Astrocyte (in vitro differentiated cells and primary cell): ENCODE data around the gene GH1. TPM values are rescaled to one million over a fixed set of nuclear protein-coding genes. Genes with fewer than 3 reads are reported as not detected.
A peak's percentile ranks its signal among the peaks of the same experiment; 100 is the strongest.

Source experiments
- DNase-seq: peaks from one replicate; pipeline ENCODE4 v3.0.0-alpha.2; 2010; ENCODE audit warnings: low read depth
- FAIRE-seq: peaks from 2 replicates; lab custom pipeline; 2011; peaks lifted over from hg19 to GRCh38; lab: Jason Lieb, UNC
- H2AFZ ChIP-seq: 2 replicates; pipeline ENCODE4 v1.6.0; 2012; ENCODE audit warnings: low read depth, low read length, inconsistent platforms
- H3K27ac ChIP-seq: 2 replicates; pipeline ENCODE4 v1.5.1; 2011; ENCODE audit warnings: low read depth, low read length, inconsistent platforms
- H3K27me3 ChIP-seq: 2 replicates; pipeline ENCODE4 v1.6.0; 2011; ENCODE audit warnings: low read length, inconsistent platforms; ENCODE audit not compliant: insufficient read depth
- H3K36me3 ChIP-seq: 2 replicates; pipeline ENCODE4 v1.5.1; 2011; ENCODE audit warnings: low read length, inconsistent platforms; ENCODE audit not compliant: insufficient read depth
- H3K4me1 ChIP-seq: 2 replicates; pipeline ENCODE4 v1.5.1; 2011; ENCODE audit warnings: low read length, inconsistent platforms; ENCODE audit not compliant: insufficient read depth
- H3K4me2 ChIP-seq: 2 replicates; pipeline ENCODE4 v1.6.0; 2012; ENCODE audit warnings: low read length, inconsistent platforms
- H3K4me3 ChIP-seq: 2 replicates; pipeline ENCODE4 v1.5.1; 2011; ENCODE audit warnings: low read depth, mild to moderate bottlenecking, low read length, inconsistent platforms; ENCODE audit not compliant: insufficient read depth
- H3K79me2 ChIP-seq: 2 replicates; pipeline ENCODE4 v1.6.0; 2012; ENCODE audit warnings: mild to moderate bottlenecking, low read length, inconsistent platforms; ENCODE audit not compliant: insufficient read depth
- H3K9ac ChIP-seq: 2 replicates; pipeline ENCODE4 v1.6.0; 2012; ENCODE audit warnings: mild to moderate bottlenecking, low read length, inconsistent platforms
- H3K9me3 ChIP-seq: 2 replicates; pipeline ENCODE4 v1.5.1; 2012; ENCODE audit warnings: low read depth, mild to moderate bottlenecking, low read length, inconsistent platforms; ENCODE audit not compliant: insufficient read depth
- H4K20me1 ChIP-seq: 2 replicates; pipeline ENCODE4 v1.6.0; 2012; ENCODE audit warnings: low read length, inconsistent platforms; ENCODE audit not compliant: insufficient read depth
- H3K27ac Mint-ChIP-seq: one replicate; pipeline ENCODE4 v1.8.0; 2021; ENCODE audit warnings: mild to moderate bottlenecking, mixed read lengths; ENCODE audit not compliant: unreplicated experiment
- H3K27me3 Mint-ChIP-seq: one replicate; pipeline ENCODE4 v1.8.0; 2021; ENCODE audit warnings: low read depth, mixed read lengths; ENCODE audit not compliant: unreplicated experiment
- H3K36me3 Mint-ChIP-seq: one replicate; pipeline ENCODE4 v1.8.0; 2021; ENCODE audit warnings: low read depth, mixed read lengths; ENCODE audit not compliant: unreplicated experiment
- H3K4me1 Mint-ChIP-seq: one replicate; pipeline ENCODE4 v1.8.0; 2021; ENCODE audit warnings: low read depth, mixed read lengths; ENCODE audit not compliant: unreplicated experiment
- H3K4me3 Mint-ChIP-seq: one replicate; pipeline ENCODE4 v1.8.0; 2021; ENCODE audit warnings: mild to moderate bottlenecking, moderate library complexity, mixed read lengths; ENCODE audit not compliant: unreplicated experiment
- H3K9me3 Mint-ChIP-seq: one replicate; pipeline ENCODE4 v1.8.0; 2021; ENCODE audit warnings: mild to moderate bottlenecking, mixed read lengths; ENCODE audit not compliant: unreplicated experiment
- EZH2 ChIP-seq: IDR thresholded peaks from 2 replicates; pipeline ENCODE4 v1.6.1; 2012; ENCODE audit warnings: mild to moderate bottlenecking, low read length, inconsistent platforms; ENCODE audit not compliant: insufficient read depth
- total RNA-seq: library from RNA; stranded (reverse); gene quantifications from 2 replicates; pipeline ENCODE4 v1.2.1, GENCODE V29; 2021
- TF ChIP-seq, protein P1 (sequence below): IDR thresholded peaks from 2 replicates; pipeline ENCODE4 v1.5.1; 2011; ENCODE audit warnings: low read depth, mild to moderate bottlenecking, inconsistent platforms, low read length, moderate library complexity; ENCODE audit not compliant: insufficient read depth

Gene GH1
- total RNA-seq, 1 donor from 2014 or later: not detected

DNA sequence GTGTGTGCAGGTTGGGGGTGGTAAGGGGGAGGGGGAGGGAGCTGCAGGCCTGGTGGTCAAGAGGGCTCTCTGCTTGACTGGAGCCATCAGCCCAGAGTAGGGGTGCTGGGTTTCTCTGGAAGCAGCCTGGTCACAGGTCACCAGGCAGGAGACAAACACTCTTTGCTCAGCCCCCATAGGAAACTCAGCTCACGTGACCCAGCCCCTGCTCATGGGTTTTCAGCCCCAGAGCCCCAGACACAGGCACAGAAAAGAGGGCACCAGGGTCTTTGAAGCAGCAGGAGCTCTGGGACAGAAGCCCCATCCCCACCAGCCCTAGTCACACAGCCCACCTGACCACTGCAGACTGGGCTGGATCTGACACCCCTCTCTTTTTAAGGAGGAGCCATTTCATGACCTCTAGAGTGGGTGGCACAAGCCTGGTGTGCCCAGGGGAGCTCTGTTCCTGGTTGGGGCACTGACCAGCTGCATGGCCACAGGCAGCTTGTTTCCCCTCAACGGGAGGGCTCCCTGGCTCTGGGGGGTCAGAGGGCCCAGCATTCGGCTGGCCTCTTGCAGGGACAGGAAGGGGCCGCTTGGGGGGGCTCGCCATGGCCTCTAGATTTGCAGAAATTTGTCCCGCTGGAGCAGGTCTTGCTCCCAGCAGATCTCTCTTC is 27.3 kb upstream of the GH1 start:
- peaks cover 23% of the 10 kb centered on the region for H3K27me3 Mint-ChIP-seq
- no peaks in the 10 kb centered on the region for H3K36me3 Mint-ChIP-seq

GRCh38 chr17:63944736-63945499 is 26.3 kb upstream of the GH1 start:
- H3K27me3 Mint-ChIP-seq: peaks cover 21% of the 10 kb centered on the region
- DNase-seq (no peak), FAIRE-seq (no peak)
- Histone ChIP-seq H3K4me2 (no peak overlapping the region), H3K4me3 (no peak overlapping the region), H3K4me1 (no peaks in the 10 kb centered on the region), H3K79me2 (no peaks in the 10 kb centered on the region), H2AFZ (no peak overlapping the region), H3K9ac (no peak overlapping the region), H3K27ac (no peak overlapping the region), H3K9me3 (no peaks in the 10 kb centered on the region), H4K20me1 (no peaks in the 10 kb centered on the region), H3K36me3 (no peaks in the 10 kb centered on the region), H3K27me3 (no peaks in the 10 kb centered on the region)
- H3K9me3 Mint-ChIP-seq: peaks cover 3% of the 10 kb centered on the region
- TF ChIP-seq, protein P1, sequence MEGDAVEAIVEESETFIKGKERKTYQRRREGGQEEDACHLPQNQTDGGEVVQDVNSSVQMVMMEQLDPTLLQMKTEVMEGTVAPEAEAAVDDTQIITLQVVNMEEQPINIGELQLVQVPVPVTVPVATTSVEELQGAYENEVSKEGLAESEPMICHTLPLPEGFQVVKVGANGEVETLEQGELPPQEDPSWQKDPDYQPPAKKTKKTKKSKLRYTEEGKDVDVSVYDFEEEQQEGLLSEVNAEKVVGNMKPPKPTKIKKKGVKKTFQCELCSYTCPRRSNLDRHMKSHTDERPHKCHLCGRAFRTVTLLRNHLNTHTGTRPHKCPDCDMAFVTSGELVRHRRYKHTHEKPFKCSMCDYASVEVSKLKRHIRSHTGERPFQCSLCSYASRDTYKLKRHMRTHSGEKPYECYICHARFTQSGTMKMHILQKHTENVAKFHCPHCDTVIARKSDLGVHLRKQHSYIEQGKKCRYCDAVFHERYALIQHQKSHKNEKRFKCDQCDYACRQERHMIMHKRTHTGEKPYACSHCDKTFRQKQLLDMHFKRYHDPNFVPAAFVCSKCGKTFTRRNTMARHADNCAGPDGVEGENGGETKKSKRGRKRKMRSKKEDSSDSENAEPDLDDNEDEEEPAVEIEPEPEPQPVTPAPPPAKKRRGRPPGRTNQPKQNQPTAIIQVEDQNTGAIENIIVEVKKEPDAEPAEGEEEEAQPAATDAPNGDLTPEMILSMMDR: no peak
- no peak for TF ChIP-seq EZH2
- H3K36me3 Mint-ChIP-seq: no peaks in the 10 kb centered on the region
- H3K27ac Mint-ChIP-seq: no peak overlapping the region
- no peak overlapping the region for H3K4me3 Mint-ChIP-seq
- H3K4me1 Mint-ChIP-seq: no peaks in the 10 kb centered on the region

More for the DNA sequence above, 27.3 kb upstream of the GH1 start:
- H3K4me3 Mint-ChIP-seq: no peak overlapping the region
- peaks cover 3% of the 10 kb centered on the region for H3K9me3 Mint-ChIP-seq
- Histone ChIP-seq H3K4me1 (no peaks in the 10 kb centered on the region), H2AFZ (no peak overlapping the region), H3K4me3 (no peak overlapping the region), H3K79me2 (no peaks in the 10 kb centered on the region), H3K9ac (no peak overlapping the region), H3K27me3 (no peaks in the 10 kb centered on the region), H3K36me3 (no peaks in the 10 kb centered on the region), H3K9me3 (no peaks in the 10 kb centered on the region), H3K27ac (no peak overlapping the region), H4K20me1 (no peaks in the 10 kb centered on the region), H3K4me2 (no peak overlapping the region)
- no peak for TF ChIP-seq EZH2
- TF ChIP-seq, protein P1: no peak
- H3K27ac Mint-ChIP-seq: peak overlapping the region; percentile 18
- FAIRE-seq (no peak), DNase-seq (no peak)
- no peaks in the 10 kb centered on the region for H3K4me1 Mint-ChIP-seq
